Mucosa of descending colon (tissue), 3 donors: Measurements from ENCODE around the gene GAK. TPM values are rescaled to one million over a fixed set of nuclear protein-coding genes. Genes with fewer than 3 reads are reported as not detected.

ENCODE experiments used
- ATAC-seq: fragments of 200-7000 bp; cut with Tn5 transposase; one replicate; pipeline ENCODE4 v1.9.1; 2020; ENCODE audit warnings: mild to moderate bottlenecking, moderate library complexity
- DNase-seq, 3 donors: peaks; one replicate each; pipeline ENCODE4 v3.0.0-alpha.2; 2020
- H3K36me3 ChIP-seq: fragments of 200-600 bp; one replicate; pipeline ENCODE4 v1.8.0; 2021; ENCODE audit warnings: low read depth, mild to moderate bottlenecking
- H3K4me1 ChIP-seq: fragments of 200-600 bp; one replicate; pipeline ENCODE4 v1.8.0; 2021; ENCODE audit warnings: low read depth, mild to moderate bottlenecking
- H3K4me3 ChIP-seq: fragments of 200-600 bp; one replicate; pipeline ENCODE4 v1.8.0; 2021; ENCODE audit warnings: mild to moderate bottlenecking
- H3K9me3 ChIP-seq: fragments of 200-600 bp; one replicate; pipeline ENCODE4 v1.8.0; 2021; ENCODE audit warnings: mild to moderate bottlenecking
- intact Hi-C, 2 donors: fragments of 100-400 bp; cut with DNase I in 1 of 2; cut with micrococcal nuclease in 1 of 2; formaldehyde crosslinking; loops; one replicate each; pipeline versions ENCODE4 v1.11.0 to v1.11.1; 2022; cut with DNase I, micrococcal nuclease
- total RNA-seq, 3 donors: library from RNA; stranded (reverse); fragmentation: NEBNext Ultra II Directional in 2 of 3; extraction: Animal tissue kit (Norgen Biotek cat#: 25700) in 2 of 3; gene quantifications; one replicate each; pipeline versions ENCODE4 v1.2.1 to v1.2.4, GENCODE V29; 2021 to 2023
- TF ChIP-seq, protein P1 (sequence below): fragments of 200-600 bp; IDR thresholded peaks from one replicate; pipeline ENCODE4 v1.8.0; 2022; ENCODE audit warnings: antibody characterized with exemption, mild to moderate bottlenecking
- donor health status: DM: no; HTN: no; CAD: no; lungs with moderate emphysema.
- donor health status: DM: no; HTN: no; CAD: no.
- donor health status: DM: no; HTN: yes; CAD: no.

GAK gene
- total RNA-seq, 3 donors from 2014 or later, result 155 to 259 (median 244) TPM

DNA sequence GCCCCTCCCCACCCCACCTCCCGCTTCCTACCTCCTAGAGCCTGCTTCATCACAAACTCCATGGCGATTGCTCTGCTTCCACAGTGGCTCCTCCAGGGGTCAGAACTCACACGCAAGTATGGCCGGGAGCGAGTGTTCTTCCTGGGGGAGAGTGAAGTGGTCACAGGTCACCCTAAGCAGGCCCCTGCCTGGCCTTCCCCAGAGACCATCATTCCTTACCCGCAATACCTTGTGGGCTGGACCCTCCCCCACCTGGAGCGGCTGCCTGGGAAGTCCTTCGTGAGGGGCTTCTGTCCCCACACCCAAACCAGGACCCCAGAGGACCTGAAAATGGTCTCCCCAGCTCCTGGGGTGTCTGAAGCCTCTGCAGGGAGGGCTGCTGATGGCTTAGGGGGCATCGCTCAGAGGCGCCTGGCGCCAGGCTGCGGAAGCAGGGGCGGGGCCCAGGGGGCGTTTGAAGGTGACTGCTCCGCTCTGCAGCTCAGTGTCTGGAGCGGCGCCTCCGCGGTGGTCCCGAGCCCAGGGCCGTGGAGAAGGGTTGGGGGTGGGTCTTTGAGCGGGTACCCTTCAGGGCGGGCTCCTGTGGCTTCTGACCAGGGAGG is 107.6 kb downstream of the GAK start:
- DNase-seq, result peak in 2 of 3 donors; percentile 19 to 39
- Histone ChIP-seq H3K9me3 (no peaks in the 10 kb centered on the region), H3K4me3 (no peak overlapping the region), H3K4me1 (peaks cover 8% of the 10 kb centered on the region), H3K36me3 (no peaks in the 10 kb centered on the region)
- TF ChIP-seq, protein P1, sequence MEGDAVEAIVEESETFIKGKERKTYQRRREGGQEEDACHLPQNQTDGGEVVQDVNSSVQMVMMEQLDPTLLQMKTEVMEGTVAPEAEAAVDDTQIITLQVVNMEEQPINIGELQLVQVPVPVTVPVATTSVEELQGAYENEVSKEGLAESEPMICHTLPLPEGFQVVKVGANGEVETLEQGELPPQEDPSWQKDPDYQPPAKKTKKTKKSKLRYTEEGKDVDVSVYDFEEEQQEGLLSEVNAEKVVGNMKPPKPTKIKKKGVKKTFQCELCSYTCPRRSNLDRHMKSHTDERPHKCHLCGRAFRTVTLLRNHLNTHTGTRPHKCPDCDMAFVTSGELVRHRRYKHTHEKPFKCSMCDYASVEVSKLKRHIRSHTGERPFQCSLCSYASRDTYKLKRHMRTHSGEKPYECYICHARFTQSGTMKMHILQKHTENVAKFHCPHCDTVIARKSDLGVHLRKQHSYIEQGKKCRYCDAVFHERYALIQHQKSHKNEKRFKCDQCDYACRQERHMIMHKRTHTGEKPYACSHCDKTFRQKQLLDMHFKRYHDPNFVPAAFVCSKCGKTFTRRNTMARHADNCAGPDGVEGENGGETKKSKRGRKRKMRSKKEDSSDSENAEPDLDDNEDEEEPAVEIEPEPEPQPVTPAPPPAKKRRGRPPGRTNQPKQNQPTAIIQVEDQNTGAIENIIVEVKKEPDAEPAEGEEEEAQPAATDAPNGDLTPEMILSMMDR, result no peak
- no peak for ATAC-seq
- intact Hi-C loops, result no loop called here

DNA sequence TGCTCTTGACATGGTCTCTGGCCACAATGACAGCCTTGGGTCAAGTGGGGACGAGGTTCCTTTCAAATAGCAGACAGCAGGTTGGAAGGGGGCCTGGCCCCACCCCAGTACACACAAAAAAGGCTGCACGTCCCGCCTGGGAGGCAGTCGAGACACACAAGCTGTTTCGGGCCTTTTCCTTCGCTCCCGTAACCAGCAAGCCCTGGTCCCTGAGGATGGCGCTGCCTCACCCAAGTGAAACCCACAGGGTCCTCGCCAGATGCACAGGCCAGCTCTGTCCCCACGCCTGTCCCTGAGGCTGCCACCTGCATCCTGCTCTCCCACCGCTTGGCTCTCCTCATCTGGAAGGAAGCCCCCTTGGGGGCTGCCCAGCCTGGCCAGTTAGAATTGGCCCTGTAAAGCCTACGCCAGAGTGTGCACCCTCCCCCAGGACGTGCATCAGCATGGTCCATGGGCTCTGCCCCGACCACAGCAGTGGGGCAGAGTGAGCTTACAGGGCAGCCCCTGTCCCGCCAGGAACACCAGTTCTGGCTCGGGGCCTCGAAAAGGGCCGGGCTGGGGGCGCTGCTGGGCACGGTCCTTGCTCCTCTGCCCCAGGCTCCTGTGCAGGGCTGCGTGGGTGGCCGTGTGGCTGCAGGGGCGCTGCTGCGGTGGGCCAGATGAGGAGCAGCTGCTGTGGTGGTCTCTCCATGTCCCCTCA is 108.2 kb downstream of the GAK start:
- no peak overlapping the region for H3K4me3 ChIP-seq
- intact Hi-C loops, result no loop called here
- DNase-seq (peak in 2 of 3 donors; percentile 19 to 33), ATAC-seq (no peak)
- peaks cover 8% of the 10 kb centered on the region for H3K4me1 ChIP-seq
- TF ChIP-seq, protein P1, result no peak
- H3K9me3 ChIP-seq, result no peaks in the 10 kb centered on the region
- H3K36me3 ChIP-seq, result no peaks in the 10 kb centered on the region

DNA sequence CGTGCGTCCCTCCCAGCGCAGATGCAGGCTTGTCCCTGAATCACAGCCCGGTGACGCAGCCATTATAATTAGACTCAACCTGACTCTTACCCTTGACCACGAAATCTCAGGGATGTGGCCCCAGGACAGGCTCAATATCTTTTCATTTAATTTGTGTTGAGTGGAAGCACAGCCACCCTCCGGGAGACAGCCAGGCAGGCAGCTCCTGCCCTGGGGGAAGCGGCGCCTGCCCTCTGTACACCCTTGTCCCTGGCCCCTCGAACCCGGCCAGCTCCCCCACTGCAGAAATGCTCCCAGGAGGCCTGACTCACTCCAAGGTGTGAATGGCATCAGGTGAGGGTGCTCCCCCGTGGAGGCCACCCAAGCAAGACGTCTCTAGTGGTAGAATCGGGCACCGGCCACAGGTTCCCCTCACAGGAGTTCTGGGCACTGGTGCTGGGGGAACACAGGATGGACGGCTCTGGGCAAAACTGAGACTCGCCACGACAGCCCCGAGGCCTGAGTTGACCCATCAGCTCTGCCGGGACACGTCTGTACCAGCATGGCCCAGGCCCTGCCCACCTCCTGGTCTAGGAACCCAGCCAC is 108.8 kb downstream of the GAK start:
- Histone ChIP-seq H3K4me3 (no peak overlapping the region), H3K36me3 (no peaks in the 10 kb centered on the region), H3K4me1 (peaks cover 8% of the 10 kb centered on the region), H3K9me3 (no peaks in the 10 kb centered on the region)
- DNase-seq, result peak in 2 of 3 donors; percentile 13 to 37
- TF ChIP-seq, protein P1, result no peak
- no peak for ATAC-seq
- intact Hi-C loops, result no loop called here

DNA sequence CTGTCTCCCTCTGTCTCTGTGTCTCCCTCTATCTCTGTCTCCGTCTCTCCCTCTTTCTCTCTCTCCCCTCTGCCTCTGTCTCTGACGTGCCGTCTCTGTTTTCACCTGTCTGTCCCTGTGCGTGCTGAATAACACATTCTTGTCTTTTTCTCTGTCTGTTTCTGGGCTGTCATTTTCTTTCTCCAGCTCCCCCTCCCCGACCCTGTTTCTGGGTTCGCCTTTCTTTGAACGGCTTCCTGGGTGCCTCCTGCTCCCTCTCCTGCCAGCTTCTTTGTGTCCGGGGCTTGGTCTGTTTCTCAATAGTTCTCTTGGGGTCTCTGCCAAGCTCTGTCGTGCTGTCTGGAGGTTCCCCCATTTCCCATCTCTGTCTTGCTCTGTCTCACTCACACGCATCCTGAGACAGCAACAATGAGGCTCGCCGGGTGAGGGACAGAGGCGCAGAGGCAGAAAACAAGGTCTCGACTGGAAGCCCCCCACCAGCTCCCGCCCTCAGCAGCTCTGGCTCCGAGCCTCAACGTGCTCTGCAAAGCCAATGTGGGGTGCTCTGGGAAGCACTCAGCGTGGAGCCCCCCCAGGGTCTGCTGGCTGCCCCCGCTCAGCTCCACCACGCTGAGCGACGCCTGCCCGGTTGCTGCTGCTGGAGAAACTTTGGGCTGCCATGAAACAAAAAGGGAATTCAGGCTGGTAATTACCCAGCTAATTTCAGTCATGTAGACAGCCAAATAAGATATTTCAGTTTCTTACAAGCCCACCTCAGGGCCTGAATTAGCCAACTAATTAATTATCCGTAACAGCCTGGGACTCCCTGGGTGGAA is 109.5 kb downstream of the GAK start:
- H3K36me3 ChIP-seq, result no peaks in the 10 kb centered on the region
- no peak overlapping the region for H3K4me3 ChIP-seq
- peaks cover 8% of the 10 kb centered on the region for H3K4me1 ChIP-seq
- peak in 1 of 3 donors; percentile 30 for DNase-seq
- H3K9me3 ChIP-seq, result no peaks in the 10 kb centered on the region
- TF ChIP-seq, protein P1, result no peak
- no peak for ATAC-seq
- intact Hi-C loops, result no loop called here

DNA sequence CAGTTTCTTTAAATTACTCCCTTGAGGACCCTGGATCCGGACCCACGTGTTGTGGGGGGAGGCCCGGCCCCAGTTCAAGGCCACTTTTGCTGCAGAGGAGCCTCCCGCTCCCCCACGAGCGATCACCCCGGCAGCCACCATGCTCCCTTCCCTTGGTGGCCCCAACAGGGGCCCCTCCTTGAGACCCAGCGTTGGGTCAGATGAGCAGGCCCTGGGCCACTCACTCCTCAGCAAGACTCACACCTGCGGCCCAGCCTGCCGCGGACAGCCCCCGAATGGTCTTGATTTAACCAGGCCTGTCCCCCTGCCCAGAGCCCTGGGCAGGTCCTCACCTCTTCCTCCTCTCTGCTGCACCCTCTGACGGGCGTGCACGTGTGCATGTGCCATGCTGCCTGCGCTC is 110.5 kb downstream of the GAK start:
- intact Hi-C loops, result no loop called here
- Histone ChIP-seq H3K9me3 (no peaks in the 10 kb centered on the region), H3K4me3 (no peak overlapping the region), H3K4me1 (peaks cover 6% of the 10 kb centered on the region), H3K36me3 (no peaks in the 10 kb centered on the region)
- TF ChIP-seq, protein P1, result no peak
- no peak for DNase-seq
- no peak for ATAC-seq
